ENCODE results near the gene IDH3A.

GRCh38 chr15:78164010-78164409 lies 14.8 kb downstream of the IDH3A start:
- TF ChIP-seq CTCF (IDR thresholded peaks at IDR 0.05) = no peak
- no peak for TF ChIP-seq POLR2A (IDR thresholded peaks at IDR 0.05)

Data from right lobe of liver (tissue), 4 donors.